GM21381 (cell line): ENCODE results near the gene NBPF11.
"Not testable (repeated sequence)": the region's sequence is repeated elsewhere in the genome, so short reads cannot be mapped to it uniquely, and the experiment has no call there.

Experiments
- ATAC-seq: cut with Tn5 transposase; IDR thresholded peaks from one replicate; pipeline ENCODE4 v1.9.1; 2021; ENCODE audit warnings: mild to moderate bottlenecking, moderate library complexity; ENCODE audit not compliant: unreplicated experiment

NBPF11 gene

GRCh38 chr1:148151911-148152656 lies at the start of gene NBPF11:
NBPF11 (minus strand) TSS chr1:148152281; CDS start chr1:148127003, 25,278 bp downstream.
- peak; percentile 84 for ATAC-seq

GRCh38 chr1:148197396-148197795 lies 45.3 kb upstream of the NBPF11 start:
- ATAC-seq = not testable (repeated sequence)

- ATAC-seq = not testable (repeated sequence)
Measured at GRCh38 chr1:148196949-148197348, 44.9 kb upstream of the NBPF11 start.

- ATAC-seq = not testable (repeated sequence)
Measured at GRCh38 chr1:148195115-148195514, 43.0 kb upstream of the NBPF11 start.

GRCh38 chr1:148188768-148189167 lies 36.7 kb upstream of the NBPF11 start:
- ATAC-seq = not testable (repeated sequence)

GRCh38 chr1:148178682-148179081 lies 26.6 kb upstream of the NBPF11 start:
- not testable (repeated sequence) for ATAC-seq

- ATAC-seq = not testable (repeated sequence)
Measured at GRCh38 chr1:148175414-148175813, 23.3 kb upstream of the NBPF11 start.

GRCh38 chr1:148171995-148172394 lies 19.9 kb upstream of the NBPF11 start:
- not testable (repeated sequence) for ATAC-seq

- ATAC-seq = no peak
Measured at GRCh38 chr1:148166558-148167492, 14.7 kb upstream of the NBPF11 start.

GRCh38 chr1:148162363-148162762 lies 10.3 kb upstream of the NBPF11 start:
- ATAC-seq = no peak

GRCh38 chr1:148161053-148161901 lies 9.2 kb upstream of the NBPF11 start:
- ATAC-seq = no peak

- ATAC-seq = no peak
Measured at GRCh38 chr1:148160343-148161052, 8.4 kb upstream of the NBPF11 start.

- no peak for ATAC-seq
Measured at GRCh38 chr1:148160048-148160342, 7.9 kb upstream of the NBPF11 start.

GRCh38 chr1:148158341-148159003 lies 6.4 kb upstream of the NBPF11 start:
- no peak for ATAC-seq

GRCh38 chr1:148157803-148158202 lies 5.7 kb upstream of the NBPF11 start:
- not testable (repeated sequence) for ATAC-seq

- ATAC-seq = peak; percentile 35
Measured at GRCh38 chr1:148155494-148156275, 3.6 kb upstream of the NBPF11 start.

- ATAC-seq = not testable (repeated sequence)
Measured at GRCh38 chr1:148152795-148153194, 714 bp upstream of the NBPF11 start.

GRCh38 chr1:148151371-148151819 lies 686 bp downstream of the NBPF11 start:
- peak; percentile 20 for ATAC-seq

GRCh38 chr1:148150945-148151344 lies 1.1 kb downstream of the NBPF11 start:
- ATAC-seq = not testable (repeated sequence)
